ENCODE data around the gene TNFRSF12A.

- TF ChIP-seq, protein P1, sequence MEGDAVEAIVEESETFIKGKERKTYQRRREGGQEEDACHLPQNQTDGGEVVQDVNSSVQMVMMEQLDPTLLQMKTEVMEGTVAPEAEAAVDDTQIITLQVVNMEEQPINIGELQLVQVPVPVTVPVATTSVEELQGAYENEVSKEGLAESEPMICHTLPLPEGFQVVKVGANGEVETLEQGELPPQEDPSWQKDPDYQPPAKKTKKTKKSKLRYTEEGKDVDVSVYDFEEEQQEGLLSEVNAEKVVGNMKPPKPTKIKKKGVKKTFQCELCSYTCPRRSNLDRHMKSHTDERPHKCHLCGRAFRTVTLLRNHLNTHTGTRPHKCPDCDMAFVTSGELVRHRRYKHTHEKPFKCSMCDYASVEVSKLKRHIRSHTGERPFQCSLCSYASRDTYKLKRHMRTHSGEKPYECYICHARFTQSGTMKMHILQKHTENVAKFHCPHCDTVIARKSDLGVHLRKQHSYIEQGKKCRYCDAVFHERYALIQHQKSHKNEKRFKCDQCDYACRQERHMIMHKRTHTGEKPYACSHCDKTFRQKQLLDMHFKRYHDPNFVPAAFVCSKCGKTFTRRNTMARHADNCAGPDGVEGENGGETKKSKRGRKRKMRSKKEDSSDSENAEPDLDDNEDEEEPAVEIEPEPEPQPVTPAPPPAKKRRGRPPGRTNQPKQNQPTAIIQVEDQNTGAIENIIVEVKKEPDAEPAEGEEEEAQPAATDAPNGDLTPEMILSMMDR (IDR thresholded peaks at IDR 0.05): no peak
- TF ChIP-seq, protein P2, sequence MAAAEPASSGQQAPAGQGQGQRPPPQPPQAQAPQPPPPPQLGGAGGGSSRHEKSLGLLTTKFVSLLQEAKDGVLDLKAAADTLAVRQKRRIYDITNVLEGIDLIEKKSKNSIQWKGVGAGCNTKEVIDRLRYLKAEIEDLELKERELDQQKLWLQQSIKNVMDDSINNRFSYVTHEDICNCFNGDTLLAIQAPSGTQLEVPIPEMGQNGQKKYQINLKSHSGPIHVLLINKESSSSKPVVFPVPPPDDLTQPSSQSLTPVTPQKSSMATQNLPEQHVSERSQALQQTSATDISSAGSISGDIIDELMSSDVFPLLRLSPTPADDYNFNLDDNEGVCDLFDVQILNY (CRISPR knock-in tag; IDR thresholded peaks at IDR 0.05): no peak
- no peak for TF ChIP-seq CREB1 (CRISPR knock-in tag; IDR thresholded peaks at IDR 0.05)
- no peak for TF ChIP-seq NFE2L1 (CRISPR knock-in tag; IDR thresholded peaks at IDR 0.05)
- TF ChIP-seq, protein P3, sequence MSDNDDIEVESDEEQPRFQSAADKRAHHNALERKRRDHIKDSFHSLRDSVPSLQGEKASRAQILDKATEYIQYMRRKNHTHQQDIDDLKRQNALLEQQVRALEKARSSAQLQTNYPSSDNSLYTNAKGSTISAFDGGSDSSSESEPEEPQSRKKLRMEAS (CRISPR knock-in tag; IDR thresholded peaks at IDR 0.05): no peak
- TF ChIP-seq, protein P4, sequence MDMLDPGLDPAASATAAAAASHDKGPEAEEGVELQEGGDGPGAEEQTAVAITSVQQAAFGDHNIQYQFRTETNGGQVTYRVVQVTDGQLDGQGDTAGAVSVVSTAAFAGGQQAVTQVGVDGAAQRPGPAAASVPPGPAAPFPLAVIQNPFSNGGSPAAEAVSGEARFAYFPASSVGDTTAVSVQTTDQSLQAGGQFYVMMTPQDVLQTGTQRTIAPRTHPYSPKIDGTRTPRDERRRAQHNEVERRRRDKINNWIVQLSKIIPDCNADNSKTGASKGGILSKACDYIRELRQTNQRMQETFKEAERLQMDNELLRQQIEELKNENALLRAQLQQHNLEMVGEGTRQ (CRISPR knock-in tag; IDR thresholded peaks at IDR 0.05): no peak
- no peak for TF ChIP-seq TCF7 (CRISPR knock-in tag; IDR thresholded peaks at IDR 0.05; ENCODE audit: low read depth)
- TF ChIP-seq ZBTB21 (CRISPR knock-in tag; IDR thresholded peaks at IDR 0.05; ENCODE audit: borderline replicate concordance): no peak
- TF ChIP-seq ZNF396 (CRISPR knock-in tag; IDR thresholded peaks at IDR 0.05; ENCODE audit: borderline replicate concordance): no peak
- no peak for TF ChIP-seq ZNF671 (CRISPR knock-in tag; IDR thresholded peaks at IDR 0.05)
- TF ChIP-seq FOXP4 (CRISPR knock-in tag; IDR thresholded peaks at IDR 0.05): no peak
- no peak for TF ChIP-seq E2F1 (CRISPR knock-in tag; IDR thresholded peaks at IDR 0.05)
Measured at GRCh38 chr16:3068487-3068886, 48.3 kb downstream of the TNFRSF12A start.
